Non-pigmented ciliary epithelial cell (primary cell): ENCODE measurements around the gene IL22RA2.
"Not testable (repeated sequence)": the region's sequence is repeated elsewhere in the genome, so short reads cannot be mapped to it uniquely, and the experiment has no call there.

Source experiments
- DNase-seq: peaks from one replicate; pipeline ENCODE4 v3.0.0-alpha.2; 2010; ENCODE audit warnings: low read depth

IL22RA2 gene, protein sequence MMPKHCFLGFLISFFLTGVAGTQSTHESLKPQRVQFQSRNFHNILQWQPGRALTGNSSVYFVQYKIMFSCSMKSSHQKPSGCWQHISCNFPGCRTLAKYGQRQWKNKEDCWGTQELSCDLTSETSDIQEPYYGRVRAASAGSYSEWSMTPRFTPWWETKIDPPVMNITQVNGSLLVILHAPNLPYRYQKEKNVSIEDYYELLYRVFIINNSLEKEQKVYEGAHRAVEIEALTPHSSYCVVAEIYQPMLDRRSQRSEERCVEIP

DNA sequence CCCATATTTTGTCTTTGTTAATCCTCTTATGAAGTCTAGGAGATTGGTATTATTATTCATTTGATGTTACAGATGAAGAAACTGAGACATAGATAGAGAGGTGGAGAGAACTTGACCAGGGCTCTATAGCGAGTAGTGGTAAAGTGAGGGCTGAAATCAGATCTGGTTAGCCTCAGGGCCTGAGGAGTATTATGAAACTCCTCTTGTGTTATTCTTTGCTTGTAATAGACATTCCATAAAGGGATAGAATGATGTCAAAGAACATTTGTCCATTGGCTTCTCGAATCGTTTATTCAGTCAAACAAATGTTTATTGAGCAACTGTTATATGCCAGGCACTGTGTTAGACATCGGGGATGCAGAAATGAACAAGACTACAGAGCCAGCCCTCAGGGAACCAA lies at the start of gene IL22RA2:
TSS of gene IL22RA2 (minus strand) at position 144 of the 400 bp plus-strand sequence. CDS start 11,895 bp downstream, outside the sequence.
- DNase-seq, result no peak

DNA sequence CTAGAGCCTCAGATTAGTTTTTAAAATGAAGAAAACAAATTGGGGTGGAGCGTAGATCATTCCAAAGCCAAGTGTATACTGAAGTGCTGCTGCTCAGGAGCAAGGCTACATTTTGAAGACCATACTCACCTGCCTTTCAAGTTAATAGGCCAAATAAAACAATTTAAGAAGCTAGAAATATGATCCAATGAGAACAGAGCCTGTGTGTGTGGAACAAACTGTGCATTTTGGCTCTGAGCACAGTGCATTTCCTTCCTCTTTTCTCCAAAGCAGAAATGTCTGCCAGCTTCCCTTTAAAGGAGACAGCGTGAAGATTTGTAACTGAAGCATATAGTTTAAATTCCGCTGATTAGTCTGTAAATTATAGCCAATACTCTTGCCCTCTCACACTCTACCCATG lies 48.9 kb upstream of the IL22RA2 start:
- no peak for DNase-seq

DNA sequence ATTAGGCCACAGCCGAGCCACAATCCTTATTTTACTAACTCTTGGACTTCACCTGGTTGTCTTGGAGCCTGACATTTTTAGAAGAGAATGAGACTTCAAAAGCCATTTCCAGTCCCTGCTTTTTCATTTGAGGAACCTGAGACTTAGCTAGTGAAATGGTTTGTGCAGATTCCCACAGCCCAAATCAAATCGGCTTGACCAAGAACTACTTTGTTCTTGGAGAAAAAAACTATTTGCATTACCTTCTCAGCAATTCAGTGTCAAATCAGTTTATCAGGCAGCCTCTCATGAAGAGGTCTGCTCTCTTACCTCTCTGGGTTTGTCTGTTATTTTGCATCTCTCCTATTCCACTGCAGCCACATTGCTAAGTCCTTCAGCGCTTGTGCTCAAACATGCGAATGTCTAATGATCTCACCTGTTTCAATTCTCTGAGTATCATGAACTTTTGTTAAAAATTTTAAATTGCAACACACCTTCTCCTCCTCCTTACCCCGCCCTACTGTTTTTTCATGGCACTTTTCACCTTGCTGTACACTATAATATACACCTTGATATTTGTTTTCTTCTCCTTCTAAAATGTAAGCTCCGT lies 46.3 kb upstream of the IL22RA2 start:
- DNase-seq, result no peak

DNA sequence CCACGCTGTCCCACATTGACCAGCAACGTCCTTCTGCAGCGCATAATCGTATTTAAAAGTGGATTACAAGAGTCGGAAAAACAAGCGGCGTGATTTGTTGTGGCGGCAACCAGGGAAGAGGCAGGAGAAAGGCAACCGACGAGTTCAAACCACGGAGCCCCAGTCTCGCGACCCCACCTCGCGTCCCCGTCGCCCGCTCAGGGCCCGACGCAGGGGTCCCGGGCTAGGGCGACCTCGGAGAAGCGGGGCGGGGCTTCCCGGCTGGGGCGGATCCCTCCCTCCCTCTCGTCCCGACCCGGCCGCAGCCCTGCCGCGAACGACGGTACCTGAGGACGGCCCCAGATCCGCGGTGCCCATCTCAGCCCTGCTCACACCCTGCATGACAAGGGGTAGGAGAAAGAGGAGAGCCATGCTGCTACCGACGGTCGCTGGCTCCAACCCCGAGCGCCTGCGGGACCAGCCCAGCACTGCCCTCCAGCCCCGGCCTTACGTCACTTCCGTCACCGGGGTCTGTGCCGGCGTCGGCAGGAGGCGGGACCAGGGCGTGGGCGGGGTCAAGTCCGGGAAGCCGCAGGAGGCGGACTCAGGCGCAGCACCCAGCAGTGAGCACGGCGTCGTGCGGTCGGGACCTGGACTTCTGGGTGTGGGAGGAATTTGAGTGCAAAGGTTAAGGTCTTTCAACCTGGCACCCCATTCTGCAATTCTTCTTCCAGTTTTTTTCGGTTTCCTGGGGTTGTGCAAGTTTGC lies 45.6 kb upstream of the IL22RA2 start, which contains the start of gene IFNGR1:
TSS of gene IFNGR1 (minus strand) at position 469 of the 747 bp plus-strand sequence. CDS start at position 411, 58 bp downstream.
- DNase-seq, result no peak

DNA sequence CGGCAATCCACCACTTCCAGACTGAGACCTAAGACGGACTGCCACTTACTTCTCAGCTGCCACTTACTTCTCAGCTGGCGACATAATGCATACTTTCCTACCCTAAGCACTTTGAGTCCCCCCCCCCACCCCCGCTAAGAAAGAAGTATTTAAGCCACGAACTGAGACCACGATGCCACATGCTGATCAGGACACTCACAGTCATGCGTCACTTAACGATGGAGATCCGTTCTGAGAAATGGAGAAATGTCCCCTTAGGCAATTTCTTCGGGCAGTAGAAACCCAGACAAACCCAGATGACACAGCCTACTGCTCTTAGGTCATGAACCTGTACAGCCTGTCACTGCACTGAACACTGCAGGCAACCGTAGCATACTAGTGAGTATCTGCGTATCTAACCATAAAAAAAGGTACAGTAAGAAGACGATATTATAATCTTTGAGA lies 45.1 kb upstream of the IL22RA2 start:
- no peak for DNase-seq

DNA sequence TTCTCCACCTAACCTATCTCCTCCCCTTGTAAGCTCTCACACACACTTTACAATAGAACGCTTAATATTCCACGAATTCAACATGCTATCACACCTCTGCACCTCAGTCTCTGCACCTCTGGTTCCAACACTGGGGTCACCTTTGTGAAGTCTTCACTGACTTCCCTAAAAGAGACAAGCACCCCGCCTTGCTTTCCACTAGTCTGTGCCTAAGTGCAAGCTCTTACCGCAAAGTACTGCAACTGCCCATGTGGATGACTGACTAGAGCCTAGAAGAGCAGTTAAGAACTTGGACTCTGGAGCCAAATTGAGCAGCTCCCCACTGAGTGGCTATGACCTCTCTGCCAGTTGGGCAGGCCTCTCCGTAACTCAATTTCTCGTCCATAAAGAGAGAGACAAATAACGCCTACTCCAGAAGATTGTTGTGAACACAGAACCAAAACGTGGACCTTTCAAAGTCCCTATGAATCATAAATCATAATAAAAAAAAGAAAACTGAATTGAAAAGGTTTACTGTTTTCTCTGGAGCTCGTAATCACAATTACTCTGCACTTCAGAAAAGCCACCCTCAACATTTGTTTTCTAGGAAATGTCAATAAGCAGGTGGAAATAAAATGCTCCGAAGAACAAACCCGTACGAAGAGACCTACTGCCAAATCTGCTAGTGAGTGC lies 44.5 kb upstream of the IL22RA2 start:
- no peak for DNase-seq

DNA sequence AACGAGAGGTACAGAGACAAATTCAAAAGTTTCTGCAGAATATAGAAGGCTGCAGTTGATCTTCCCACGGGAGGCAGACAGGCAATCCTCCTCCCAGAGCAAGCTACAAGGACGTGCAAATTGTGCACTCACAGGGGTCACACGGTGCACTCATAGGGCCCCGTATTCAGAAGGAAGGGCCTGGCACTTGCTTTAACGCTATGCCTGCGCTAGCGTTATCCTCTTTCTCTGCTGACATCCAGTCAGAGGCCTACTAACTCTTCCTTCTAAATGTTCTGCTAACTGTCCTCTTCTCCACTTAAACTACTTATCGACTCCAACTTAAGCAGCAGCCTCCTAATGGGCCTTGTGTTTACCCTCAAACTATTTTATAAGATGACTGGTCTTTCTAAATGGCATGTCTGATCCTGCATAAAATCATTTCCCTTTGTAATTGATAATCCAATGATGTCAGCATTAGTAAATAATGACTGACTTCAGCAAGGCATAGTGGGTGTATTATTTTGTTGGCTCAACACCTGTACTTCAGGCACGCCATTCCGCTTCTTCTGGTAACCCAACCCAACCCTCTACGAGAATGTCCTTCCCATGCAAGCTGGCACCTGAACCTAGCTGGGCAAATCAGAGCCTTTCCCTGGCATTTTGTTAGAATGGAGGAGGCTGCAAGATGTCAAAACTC lies 43.6 kb upstream of the IL22RA2 start:
- DNase-seq, result no peak

DNA sequence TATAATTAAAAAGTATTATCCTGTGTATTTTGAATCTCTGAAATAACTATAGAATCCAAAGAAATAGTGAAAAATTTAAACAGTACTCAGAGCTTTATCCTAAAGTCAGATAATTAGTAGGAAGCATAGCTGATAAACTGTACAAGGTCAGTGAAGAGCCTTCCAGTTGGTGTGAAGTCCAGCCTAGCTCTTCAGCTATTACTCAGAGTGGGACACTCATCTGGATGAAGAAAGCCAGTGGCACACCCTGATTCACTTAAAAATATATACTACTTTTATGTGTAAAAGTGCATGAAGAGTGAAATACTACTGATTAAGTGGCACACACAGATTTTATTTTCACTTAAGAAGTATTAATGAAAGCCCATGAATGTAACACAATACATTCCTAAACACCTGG lies 42.7 kb upstream of the IL22RA2 start:
- no peak for DNase-seq

DNA sequence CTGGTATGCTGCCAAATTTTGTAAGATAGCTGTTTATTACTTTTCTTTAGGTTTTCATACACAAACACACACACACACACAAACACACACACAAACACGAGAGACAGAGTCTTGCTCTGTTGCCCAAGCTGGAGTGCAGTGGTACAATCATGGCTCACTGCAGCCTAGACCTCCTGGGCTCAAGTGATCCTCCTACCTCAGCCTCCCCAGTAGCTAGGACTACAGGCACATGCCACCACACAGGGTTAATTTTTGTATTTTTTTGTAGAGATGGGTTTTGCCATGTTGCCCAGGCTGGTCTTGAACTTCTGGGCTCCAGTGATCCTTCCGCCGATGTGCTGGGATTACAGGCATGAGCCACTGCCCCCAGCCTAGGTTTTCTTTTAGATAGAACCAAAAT lies 42.2 kb upstream of the IL22RA2 start:
- not testable (repeated sequence) for DNase-seq

DNA sequence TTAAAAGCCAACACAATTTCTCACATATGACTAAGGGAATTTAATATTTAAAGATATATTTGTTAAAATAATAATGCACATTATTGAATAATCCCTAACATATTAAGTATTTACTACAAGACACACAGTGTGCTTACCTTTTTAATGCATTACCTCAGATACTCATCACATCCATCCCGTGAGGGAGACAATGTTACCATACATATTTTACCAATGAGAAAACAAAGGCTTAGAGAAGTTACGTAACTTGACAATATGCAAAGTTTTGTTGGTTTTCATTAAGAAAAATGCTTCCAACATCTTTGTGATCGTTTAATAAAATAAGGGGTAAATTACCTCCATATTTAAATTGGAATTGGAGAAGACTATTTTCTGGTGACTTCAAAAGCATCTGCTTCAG lies 41.5 kb upstream of the IL22RA2 start:
- DNase-seq, result no peak

DNA sequence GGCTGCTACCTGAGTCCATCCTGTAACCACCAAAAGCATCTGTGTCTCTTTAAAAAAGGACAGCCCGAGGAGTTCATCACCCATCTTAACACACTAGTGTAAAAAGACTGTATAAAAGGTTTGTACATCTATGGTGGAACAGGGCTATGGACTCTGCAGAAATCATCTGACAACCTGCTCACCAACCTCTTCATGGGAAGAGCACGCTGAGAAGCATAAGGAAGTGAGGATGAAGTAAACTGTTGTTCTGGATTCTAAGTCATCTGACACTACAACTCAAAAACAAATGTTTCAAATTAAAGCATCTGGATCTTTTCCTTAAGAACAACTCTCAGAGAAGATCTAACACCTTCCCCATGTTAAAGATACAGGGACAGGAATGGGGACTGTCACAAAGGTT lies 40.4 kb upstream of the IL22RA2 start:
- no peak for DNase-seq

DNA sequence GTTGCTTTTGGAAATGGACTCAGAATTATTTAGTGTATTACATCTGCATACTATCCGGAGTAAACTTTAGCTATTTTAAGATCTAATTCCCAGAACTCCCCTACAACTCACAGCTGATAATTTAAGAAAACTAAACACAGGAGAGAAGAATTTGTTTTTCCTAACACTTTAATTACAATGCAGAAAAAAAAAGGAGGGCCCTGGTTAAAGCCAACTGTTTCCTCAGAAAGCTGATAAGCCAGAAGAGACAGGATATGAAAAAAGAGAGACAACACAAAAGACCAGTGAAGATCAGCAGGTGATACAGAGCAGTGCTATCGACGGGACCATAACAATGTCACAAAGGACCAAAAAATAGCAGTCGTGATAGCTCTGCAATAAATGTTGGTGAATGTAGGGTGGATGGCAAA lies 39.9 kb upstream of the IL22RA2 start:
- no peak for DNase-seq

DNA sequence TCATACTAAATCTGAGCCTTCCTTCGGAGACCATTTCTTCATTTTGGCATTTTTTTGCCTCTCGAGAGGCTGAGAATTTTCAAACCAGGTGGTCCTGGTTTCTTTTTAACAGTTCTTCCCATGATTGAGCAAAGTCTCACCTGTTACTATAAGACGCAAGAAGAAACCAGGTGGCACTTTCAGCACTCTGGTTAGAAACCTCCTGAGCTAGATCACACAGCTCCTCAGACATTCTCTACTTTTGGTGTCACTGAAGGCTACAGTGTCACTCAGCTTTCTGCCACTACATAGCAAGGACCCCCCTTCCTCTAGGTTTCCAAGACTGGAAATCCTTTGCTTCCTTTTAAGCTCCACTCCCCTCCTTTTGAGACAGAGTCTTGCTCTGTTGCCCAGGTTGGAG lies 38.5 kb upstream of the IL22RA2 start:
- no peak for DNase-seq

DNA sequence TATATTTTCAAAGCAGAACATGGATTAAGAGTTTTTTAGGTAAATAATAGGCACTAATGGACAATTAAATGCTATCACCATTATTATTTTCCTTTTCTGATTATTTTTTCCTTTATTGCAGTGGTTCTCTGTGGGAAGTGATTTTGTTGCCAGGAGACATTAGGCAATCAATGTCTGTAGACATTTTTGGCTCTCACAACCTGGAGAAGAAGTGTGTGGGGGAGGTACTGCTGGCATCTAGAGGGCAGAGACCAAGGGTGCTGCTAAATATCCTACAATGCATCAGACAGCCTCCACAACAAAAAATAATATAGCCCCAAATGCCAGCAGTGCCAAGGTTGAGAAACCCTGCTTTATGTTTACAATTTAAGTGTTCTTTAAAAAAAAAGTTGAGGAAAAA lies 37.5 kb upstream of the IL22RA2 start:
- DNase-seq, result no peak

DNA sequence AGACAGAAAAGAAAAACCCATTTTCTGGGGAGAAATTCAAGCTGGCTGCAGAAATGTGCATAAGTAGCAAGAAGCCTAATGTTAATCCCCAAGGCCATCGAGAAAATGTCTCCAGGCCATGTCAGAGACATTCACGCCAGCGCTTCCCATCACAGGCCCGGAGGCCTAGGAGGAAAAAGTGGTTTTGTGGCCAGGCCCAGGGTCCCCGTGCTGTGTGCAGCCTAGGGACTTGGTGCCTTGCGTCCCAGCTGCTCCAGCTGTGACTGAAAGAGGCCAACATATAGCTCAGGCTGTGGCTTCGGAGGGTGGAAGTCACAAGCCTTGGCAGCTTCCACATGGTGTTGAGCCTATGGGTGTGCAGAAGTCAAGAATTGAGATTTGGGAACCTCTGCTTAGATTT lies 34.8 kb upstream of the IL22RA2 start:
- no peak for DNase-seq

DNA sequence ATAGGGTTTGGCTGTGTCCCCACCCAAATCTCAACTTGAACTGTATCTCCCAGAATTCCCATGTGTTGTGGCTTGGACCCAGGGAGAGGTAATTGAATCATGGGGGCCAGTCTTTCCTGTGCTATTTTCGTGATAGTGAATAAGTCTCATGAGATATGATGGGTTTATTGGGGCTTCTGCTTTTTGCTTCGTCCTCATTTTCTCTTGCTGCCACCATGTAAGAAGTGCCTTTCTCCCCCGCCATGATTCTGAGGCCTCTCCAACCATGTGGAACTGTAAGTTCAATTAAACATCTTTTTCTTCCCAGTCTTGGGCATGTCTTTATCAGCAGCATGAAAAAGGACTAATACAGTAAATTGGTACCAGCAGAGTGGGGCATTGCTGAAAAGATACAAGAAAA lies 34.0 kb upstream of the IL22RA2 start:
- DNase-seq, result not testable (repeated sequence)

DNA sequence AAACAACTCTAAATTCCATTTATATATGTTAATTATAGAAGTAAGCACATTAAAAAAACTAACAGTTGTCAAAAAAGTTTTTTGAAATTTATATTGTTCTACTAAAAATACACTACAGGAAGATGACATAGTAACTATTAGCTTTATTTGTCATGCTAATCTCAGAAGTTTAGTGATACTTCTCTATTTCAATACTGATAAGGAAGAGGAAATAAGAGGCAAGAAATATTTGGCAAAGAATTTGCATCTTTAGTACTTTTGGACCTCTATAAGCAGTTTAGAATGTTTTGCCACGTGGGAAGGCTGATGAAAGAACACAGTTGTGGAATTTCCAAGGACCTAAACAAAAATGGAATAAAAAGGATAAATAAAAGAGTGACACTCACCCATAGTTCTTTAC lies 33.1 kb upstream of the IL22RA2 start:
- no peak for DNase-seq

DNA sequence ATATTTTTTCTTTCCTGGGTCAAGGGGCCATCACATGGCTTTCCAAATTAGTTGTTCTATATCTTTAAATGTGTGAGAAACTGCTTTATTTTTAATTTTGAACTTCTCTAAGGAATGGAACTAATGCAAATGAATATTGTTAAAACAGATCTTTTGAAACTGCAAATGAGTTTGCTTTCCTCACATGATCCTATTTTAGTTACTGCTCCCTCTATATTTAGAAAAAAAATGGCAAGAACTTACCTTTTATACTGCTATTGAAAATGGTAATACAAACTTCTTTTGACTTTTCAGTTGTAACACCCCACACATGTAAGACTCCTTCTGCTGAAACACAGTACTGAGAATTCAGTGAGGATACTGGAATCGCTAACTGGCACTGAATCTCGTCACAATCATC lies 29.8 kb upstream of the IL22RA2 start:
- DNase-seq, result no peak

DNA sequence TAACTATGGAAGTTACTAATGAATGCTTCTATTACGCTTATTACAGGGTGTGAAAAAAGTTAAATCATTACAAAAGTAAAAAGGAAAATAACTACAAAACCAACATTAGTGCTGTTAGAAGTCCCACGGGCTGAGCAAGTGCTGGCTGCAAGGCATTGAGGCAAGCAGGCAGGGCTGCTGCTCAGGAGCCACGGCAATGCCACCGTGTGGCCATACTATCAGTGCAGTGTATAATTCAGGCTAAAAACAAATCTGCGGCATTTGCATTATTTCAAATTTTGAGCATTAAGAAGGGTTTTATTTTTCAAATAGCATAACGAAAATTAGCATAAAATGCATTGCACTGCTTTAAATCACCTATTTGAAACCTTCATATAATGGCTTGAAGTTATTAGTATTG lies 28.6 kb upstream of the IL22RA2 start:
- DNase-seq, result no peak

DNA sequence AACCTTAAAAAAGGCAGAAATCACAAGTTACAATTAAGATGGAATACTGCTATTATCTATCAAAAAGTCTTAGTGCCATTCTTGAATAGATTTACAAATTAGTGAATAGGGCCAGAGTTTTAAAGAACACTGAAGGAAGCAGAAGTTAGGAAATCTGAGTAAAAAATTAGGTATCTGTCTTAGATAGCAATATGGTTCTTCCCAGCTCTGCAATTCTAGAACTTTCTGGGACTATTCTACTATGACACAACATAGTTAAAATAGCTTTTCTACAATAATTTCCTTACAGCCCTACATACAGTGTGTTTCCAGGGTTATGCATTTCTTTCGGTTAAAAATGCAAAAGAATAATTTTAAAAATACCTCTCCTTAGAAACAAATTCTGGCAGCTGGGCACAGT lies 27.6 kb upstream of the IL22RA2 start:
- DNase-seq, result no peak

DNA sequence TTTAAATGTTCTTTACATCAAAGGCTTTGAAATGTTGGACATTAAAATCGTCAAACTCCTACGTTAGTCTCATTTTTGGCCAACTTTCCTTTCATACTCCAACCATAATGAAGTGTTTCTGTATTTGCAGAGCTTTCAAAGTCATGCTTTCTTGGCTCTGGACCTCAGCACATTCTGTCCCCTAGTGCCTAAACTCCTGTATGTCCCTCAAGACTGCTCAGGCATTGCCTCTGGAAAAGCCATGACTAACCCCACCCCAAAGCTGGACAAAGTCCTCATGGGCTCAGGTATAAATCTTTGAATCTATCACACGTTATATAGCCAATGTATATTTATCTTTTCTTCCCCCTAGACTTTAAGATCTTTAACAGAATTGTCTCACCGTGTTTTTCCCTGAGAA lies 26.8 kb upstream of the IL22RA2 start:
- DNase-seq, result no peak
